HFF-Myc (cell line): Measurements from ENCODE around the gene EIF4E1B.
A peak's percentile ranks its signal among the peaks of the same experiment; 100 is the strongest.

ENCODE experiments used
- DNase-seq: peaks from one replicate; pipeline ENCODE4 v3.0.0-alpha.2; 2011; ENCODE audit warnings: low read depth; ENCODE audit errors: extremely low read depth
- H3K4me3 ChIP-seq: replicated peaks from 2 replicates; pipeline ENCODE4 v1.5.1; 2011; ENCODE audit warnings: low read depth, mild to moderate bottlenecking, control low read depth, low read length
- CTCF ChIP-seq: IDR thresholded peaks from 2 replicates; pipeline ENCODE4 v1.5.1; 2012; ENCODE audit warnings: mild to moderate bottlenecking, low read depth, low read length, control low read depth; ENCODE audit errors: missing control alignments

EIF4E1B gene, protein sequence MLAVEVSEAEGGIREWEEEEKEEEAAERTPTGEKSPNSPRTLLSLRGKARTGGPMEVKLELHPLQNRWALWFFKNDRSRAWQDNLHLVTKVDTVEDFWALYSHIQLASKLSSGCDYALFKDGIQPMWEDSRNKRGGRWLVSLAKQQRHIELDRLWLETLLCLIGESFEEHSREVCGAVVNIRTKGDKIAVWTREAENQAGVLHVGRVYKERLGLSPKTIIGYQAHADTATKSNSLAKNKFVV

DNA sequence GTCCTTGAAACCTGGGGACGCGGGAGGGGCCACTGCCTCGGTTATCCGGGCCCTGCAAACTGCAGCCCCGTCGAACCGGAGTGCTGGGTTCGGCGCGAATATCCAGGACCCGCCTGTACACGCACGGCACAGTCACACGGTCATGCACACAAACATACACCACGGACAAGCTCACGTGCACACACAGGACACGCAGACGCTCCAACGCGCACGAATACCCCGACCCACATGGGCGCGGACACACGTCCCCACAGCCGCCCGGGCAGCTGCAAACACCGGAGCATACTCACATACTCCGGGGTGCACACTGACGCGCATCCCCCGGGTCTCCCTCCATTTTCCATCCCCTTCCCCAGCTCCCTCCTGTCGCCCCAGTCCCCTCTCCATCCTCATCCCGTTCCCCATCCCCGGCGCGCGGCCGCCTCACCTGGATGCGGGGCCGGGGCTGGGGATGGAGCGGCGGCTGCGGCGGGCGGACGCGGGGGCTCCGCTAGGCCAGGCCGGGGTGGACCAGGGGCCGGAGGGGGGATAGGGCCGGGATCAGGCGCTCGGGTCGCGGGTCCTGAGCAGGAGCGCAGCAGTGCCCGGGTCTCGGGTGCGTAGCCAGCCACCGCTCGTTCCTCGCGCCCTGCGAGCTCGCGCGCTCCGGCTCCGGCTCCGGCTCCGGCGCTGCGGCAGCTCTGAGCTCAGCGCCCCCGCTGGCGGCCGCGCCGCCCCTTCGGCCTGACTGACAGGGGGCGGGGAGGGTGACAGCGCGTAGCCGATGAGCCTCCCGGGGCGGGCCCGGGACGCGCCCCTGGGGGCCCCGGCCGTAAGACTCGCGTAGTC, at the start of gene EIF4E1B, which contains the start of gene SNCB:
TSS of gene EIF4E1B (plus strand) at position 823 of the 828 bp plus-strand sequence. CDS start 12,113 bp downstream, outside the sequence.
TSS of gene SNCB (minus strand) at position 682 of the 828 bp plus-strand sequence. CDS start 880 bp downstream, outside the sequence.
- no peak for DNase-seq
- H3K4me3 ChIP-seq, result peak within 1 kb of the TSS; percentile 30
- TF ChIP-seq CTCF, result no peak

DNA sequence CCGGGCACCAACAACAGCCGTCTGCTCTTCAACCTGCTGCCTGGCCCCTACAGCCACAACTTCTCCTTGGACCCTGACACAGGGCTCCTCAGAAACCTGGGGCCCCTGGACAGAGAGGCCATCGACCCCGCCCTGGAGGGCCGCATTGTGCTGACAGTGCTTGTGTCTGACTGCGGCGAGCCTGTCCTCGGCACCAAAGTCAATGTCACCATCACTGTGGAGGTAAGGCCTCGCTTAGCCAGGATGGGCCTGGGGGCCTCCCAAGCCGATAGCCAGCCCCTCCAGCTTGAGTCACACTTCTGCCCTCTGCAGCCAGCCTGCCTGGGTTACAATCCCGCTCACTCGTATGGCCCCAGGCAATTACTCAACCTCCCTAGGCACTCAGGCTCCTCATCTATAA, 49.1 kb upstream of the EIF4E1B start:
- no peak overlapping the region for H3K4me3 ChIP-seq
- TF ChIP-seq CTCF, result no peak
- DNase-seq, result no peak

- no peak for TF ChIP-seq CTCF
- no peak overlapping the region for H3K4me3 ChIP-seq
- no peak for DNase-seq
Measured at GRCh38 chr5:176583076-176583475, 47.4 kb upstream of the EIF4E1B start.

GRCh38 chr5:176587398-176587797, 43.1 kb upstream of the EIF4E1B start:
- DNase-seq, result no peak
- H3K4me3 ChIP-seq, result no peak overlapping the region
- no peak for TF ChIP-seq CTCF

DNA sequence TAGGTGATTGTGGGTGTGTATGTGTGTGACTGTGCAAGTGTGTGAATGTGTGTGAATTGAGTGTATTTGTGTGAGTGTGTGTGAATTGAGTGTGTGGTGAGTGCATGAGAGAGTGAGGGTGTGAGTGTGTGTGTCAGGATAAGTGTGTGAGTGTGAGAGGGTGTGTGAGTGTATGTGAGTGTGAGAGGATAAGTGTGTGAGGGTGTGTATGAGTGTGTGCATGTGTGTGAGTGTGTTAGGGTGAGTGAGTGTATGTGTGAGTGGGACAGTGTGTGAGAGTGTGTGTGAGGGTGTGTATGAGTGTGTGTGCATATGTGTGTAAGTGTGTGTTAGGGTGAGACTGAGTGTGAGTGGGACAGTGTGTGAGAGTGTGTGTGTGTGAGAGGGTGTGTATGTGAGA, 42.2 kb upstream of the EIF4E1B start:
- no peak for DNase-seq
- no peak for TF ChIP-seq CTCF
- H3K4me3 ChIP-seq, result no peak overlapping the region

- no peak overlapping the region for H3K4me3 ChIP-seq
- TF ChIP-seq CTCF, result no peak
- DNase-seq, result no peak
Measured at GRCh38 chr5:176589039-176589769, 41.3 kb upstream of the EIF4E1B start.
